IMR-90 (cell line): ENCODE results near the gene XRCC3. TPM values are rescaled to one million over a fixed set of nuclear protein-coding genes. Genes with fewer than 3 reads are reported as not detected.

ENCODE experiments used
- ATAC-seq: fragments of 200-7000 bp; cut with Tn5 transposase; 2 replicates; pipeline ENCODE4 v1.9.1; 2020; ENCODE audit warnings: low read depth, mild to moderate bottlenecking, moderate library complexity
- BruUV-seq: library from RNA; stranded (reverse); fragments of 400-500 nt; replicated peaks from 2 replicates; lab custom pipeline; 2021; lab: Mats Ljungman, UMichigan
- CTCF ChIA-PET: fragments of 300-600 bp; formaldehyde crosslinking; extraction: SDS; loops from one replicate; lab custom pipeline; 2021; ENCODE audit warnings: antibody characterized with exemption; lab: Yijun Ruan, JAX
- POLR2A ChIA-PET: fragments of 300-600 bp; sonication (Branson Sonifier 250); formaldehyde crosslinking; loops from one replicate; lab custom pipeline; 2022; ENCODE audit warnings: antibody characterized with exemption; ENCODE audit not compliant: unreplicated experiment; lab: Charles Lee
- DNase-seq: peaks from one replicate; pipeline ENCODE4 v3.0.0; 2013
- H2AFZ ChIP-seq: replicated peaks from 2 replicates; pipeline ENCODE3; 2013; ENCODE audit warnings: low read length, mild to moderate bottlenecking; ENCODE audit not compliant: poor library complexity
- H2AK5ac ChIP-seq: 2 replicates; pipeline ENCODE4 v1.6.1; 2013; ENCODE audit warnings: low read depth, low read length, inconsistent platforms
- H2AK9ac ChIP-seq: replicated peaks from 2 replicates; pipeline ENCODE3; 2013; ENCODE audit warnings: mild to moderate bottlenecking, low read depth, low read length, moderate library complexity; ENCODE audit not compliant: poor library complexity
- H2BK120ac ChIP-seq: 2 replicates; pipeline ENCODE4 v1.6.1; 2013; ENCODE audit warnings: low read depth, low read length, inconsistent platforms
- H2BK15ac ChIP-seq: 3 replicates; pipeline ENCODE4 v1.6.1; 2013; ENCODE audit warnings: low read depth, low read length, inconsistent platforms
- H2BK20ac ChIP-seq: 2 replicates; pipeline ENCODE4 v1.6.1; 2013; ENCODE audit warnings: low read depth, mild to moderate bottlenecking, inconsistent platforms, low read length, moderate library complexity
- H2BK5ac ChIP-seq: 2 replicates; pipeline ENCODE4 v1.6.1; 2013; ENCODE audit warnings: mild to moderate bottlenecking, low read depth, low read length, inconsistent platforms; ENCODE audit not compliant: poor library complexity, severe bottlenecking
- H3K14ac ChIP-seq: replicated peaks from 2 replicates; pipeline ENCODE4 v1.6.1; 2013; ENCODE audit warnings: low read depth, low read length, inconsistent platforms
- H3K18ac ChIP-seq: 2 replicates; pipeline ENCODE4 v1.6.1; 2013; ENCODE audit warnings: low read depth, low read length, control low read depth
- H3K23ac ChIP-seq: 2 replicates; pipeline ENCODE4 v1.6.1; 2013; ENCODE audit warnings: low read depth, low read length, inconsistent platforms
- H3K27ac ChIP-seq: 2 replicates; pipeline ENCODE4 v1.5.1; 2013; ENCODE audit warnings: mild to moderate bottlenecking, control low read depth, low read length; ENCODE audit not compliant: insufficient read depth
- H3K27me3 ChIP-seq: 2 replicates; pipeline ENCODE4 v1.6.1; 2013; ENCODE audit warnings: low read length; ENCODE audit not compliant: control insufficient read depth, insufficient read depth
- H3K36me3 ChIP-seq: 2 replicates; pipeline ENCODE4 v1.6.1; 2013; ENCODE audit warnings: low read length, mixed read lengths; ENCODE audit not compliant: control insufficient read depth, insufficient read depth
- H3K4ac ChIP-seq: 2 replicates; pipeline ENCODE4 v1.6.1; 2013; ENCODE audit warnings: low read depth, low read length, inconsistent platforms
- H3K4me1 ChIP-seq: 2 replicates; pipeline ENCODE4 v1.6.1; 2013; ENCODE audit warnings: low read length, mixed read lengths; ENCODE audit not compliant: control insufficient read depth, insufficient read depth
- H3K4me2 ChIP-seq: 2 replicates; pipeline ENCODE4 v1.6.1; 2013; ENCODE audit warnings: low read depth, mild to moderate bottlenecking, control low read depth, low read length, moderate library complexity
- H3K4me3 ChIP-seq: 2 replicates; pipeline ENCODE4 v1.5.1; 2013; ENCODE audit warnings: low read depth, mild to moderate bottlenecking, control low read depth, low read length, moderate library complexity; ENCODE audit not compliant: insufficient read depth
- H3K56ac ChIP-seq: 2 replicates; pipeline ENCODE4 v1.6.1; 2013; ENCODE audit warnings: low read length, inconsistent platforms; ENCODE audit not compliant: insufficient read depth; ENCODE audit errors: extremely low read depth
- H3K79me1 ChIP-seq, 2 experiments: 2 replicates each; pipeline ENCODE4 v1.6.1; 2013; ENCODE audit warnings: low read length in 2 of 2, inconsistent platforms in 1 of 2, low read depth in 1 of 2
- H3K9ac ChIP-seq: 2 replicates; pipeline ENCODE4 v1.6.1; 2013; ENCODE audit warnings: low read depth, low read length, control low read depth
- H3K9me1 ChIP-seq: 2 replicates; pipeline ENCODE4 v1.6.1; 2013; ENCODE audit warnings: low read length, inconsistent platforms; ENCODE audit not compliant: insufficient read depth
- H3K9me3 ChIP-seq: 2 replicates; pipeline ENCODE4 v1.6.1; 2013; ENCODE audit warnings: low read length; ENCODE audit not compliant: control insufficient read depth, insufficient read depth
- H4K20me1 ChIP-seq: 2 replicates; pipeline ENCODE4 v1.6.1; 2013; ENCODE audit warnings: low read length, inconsistent platforms; ENCODE audit not compliant: insufficient read depth
- H4K5ac ChIP-seq: 2 replicates; pipeline ENCODE4 v1.6.1; 2013; ENCODE audit warnings: mild to moderate bottlenecking, low read depth, low read length, control low read depth
- H4K8ac ChIP-seq, 2 experiments: 2 replicates each; pipeline ENCODE4 v1.6.1; 2013; ENCODE audit warnings: low read depth in 2 of 2, low read length in 2 of 2, control low read depth in 1 of 2, inconsistent platforms in 1 of 2
- H4K91ac ChIP-seq: 2 replicates; pipeline ENCODE4 v1.6.1; 2013; ENCODE audit warnings: low read depth, low read length, inconsistent platforms; ENCODE audit not compliant: insufficient read depth
- BHLHE40 ChIP-seq: fragments of 150-350 bp; IDR thresholded peaks from 2 replicates; pipeline ENCODE4 v1.6.1; 2016; ENCODE audit warnings: mild to moderate bottlenecking, low read depth, low read length
- CTCF ChIP-seq: conservative IDR thresholded peaks from 2 replicates; pipeline ENCODE4 v1.5.1; 2012; ENCODE audit warnings: mild to moderate bottlenecking, low read depth, low read length, improper control_type of control experiment
- MAFK ChIP-seq: IDR thresholded peaks from 2 replicates; pipeline ENCODE4 v1.6.1; 2012; ENCODE audit warnings: low read depth, low read length, improper control_type of control experiment
- MAZ ChIP-seq: IDR thresholded peaks from 2 replicates; pipeline ENCODE4 v1.6.1; 2012; ENCODE audit warnings: low read depth, mild to moderate bottlenecking, low read length, improper control_type of control experiment, moderate library complexity, borderline replicate concordance
- NFE2L2 ChIP-seq: fragments of 150-350 bp; IDR thresholded peaks from 2 replicates; pipeline ENCODE4 v1.6.1; 2016; ENCODE audit warnings: low read depth, mild to moderate bottlenecking, low read length
- WGBS, 2 experiments: methylation state at CpG; one replicate each; pipeline versions ENCODE4 v1.1.5 to v1.1.7; 2013; ENCODE audit warnings: missing lambda C conversion rate in 2 of 2; ENCODE audit not compliant: insufficient read length in 1 of 2; ENCODE audit errors: extremely low coverage in 2 of 2; 5-methylcytosine and 5-hydroxymethylcytosine counted together
- dilution Hi-C: fragments of 300-500 bp; cut with HindIII; formaldehyde crosslinking; loops from one replicate; pipeline ENCODE4 v1.14.3; 2018; ENCODE audit warnings: low sequenced_read_pairs; ENCODE audit not compliant: unreplicated experiment
- in situ Hi-C: fragments of 300-500 bp; cut with MboI; formaldehyde crosslinking; loops from 3 replicates; pipeline ENCODE4 v1.14.3; 2019; ENCODE audit warnings: low sequenced_read_pairs, inconsistent platforms, mixed read lengths
- intact Hi-C: fragments of 100-400 bp; cut with micrococcal nuclease; formaldehyde crosslinking; loops from 2 replicates; pipeline ENCODE4 v1.10.0; 2022
- polyA plus RNA-seq, 3 experiments: library from polyadenylated mRNA; depleted of rRNA; stranded (reverse); fragments of >200 nt; gene quantifications; 2 replicates each; pipeline ENCODE4 v1.2.3, GENCODE V29; 2012; ENCODE audit warnings: low replicate concordance in 1 of 3
- total RNA-seq: library from RNA; depleted of rRNA; stranded (reverse); fragments of >200 nt; gene quantifications from 2 replicates; pipeline ENCODE4 v1.2.3, GENCODE V29; 2012

XRCC3 gene
- total and polyA plus RNA-seq, 2 of the 4 experiments (the other 2 are of a cell fraction) = 8.1 to 9.5 TPM

- Histone ChIP-seq H2BK120ac (no peak overlapping the region), H3K4me2 (no peak overlapping the region), H3K79me1 (peaks cover 14 to 37% of the 10 kb centered on the region in 2 experiments), H4K91ac (no peak overlapping the region), H3K27me3 (no peaks in the 10 kb centered on the region), H3K56ac (no peak overlapping the region), H3K14ac (no peak overlapping the region), H3K9ac (no peak overlapping the region), H2BK15ac (no peak overlapping the region), H3K9me1 (peaks cover 5% of the 10 kb centered on the region), H3K4me3 (no peak overlapping the region), H4K20me1 (peaks cover 49% of the 10 kb centered on the region), H3K9me3 (no peaks in the 10 kb centered on the region), H2AK5ac (no peak overlapping the region), H2AK9ac (no peak overlapping the region), H2BK5ac (no peak overlapping the region), H3K27ac (no peak overlapping the region), H2BK20ac (no peak overlapping the region), H4K8ac (no peak overlapping the region), H3K4me1 (no peaks in the 10 kb centered on the region), H3K4ac (no peak overlapping the region), H3K23ac (no peak overlapping the region), H3K18ac (no peak overlapping the region), H2AFZ (no peak overlapping the region), H3K36me3 (peaks cover 32% of the 10 kb centered on the region), H4K5ac (no peak overlapping the region)
- 99% methylated on average over 14 of the region's 18 CpGs; no CpG with 5 or more reads in 1 of the 2 experiments for WGBS, 2 experiments
- ATAC-seq = no peak
- in situ Hi-C loops (no loop called here), dilution Hi-C loops (no loop called here), intact Hi-C loops (no loop called here)
- no TSS peak for BruUV-seq
- ChIA-PET POLR2A (no interaction called here), CTCF (no interaction called here)
- DNase-seq = no peak
- no peak for TF ChIP-seq MAFK
- no peak for TF ChIP-seq CTCF
- no peak for TF ChIP-seq MAZ
- no peak for TF ChIP-seq BHLHE40
- no peak for TF ChIP-seq NFE2L2
Measured at GRCh38 chr14:103726474-103726873, 11.2 kb upstream of the XRCC3 start.
